ENCODE results near the gene DES. TPM values are rescaled to one million over a fixed set of nuclear protein-coding genes. Genes with fewer than 3 reads are reported as not detected.
A peak's percentile ranks its signal among the peaks of the same experiment; 100 is the strongest.

Gene DES
- total RNA-seq, 4 donors from 2014 or later, result 19.4 to 163 (median 37.8) TPM

- DNase-seq (ENCODE audit: low spot score in 2 of 2), result no peak
- no peak overlapping the region for H3K4me3 ChIP-seq (ENCODE audit: low read depth, poor library complexity, severe bottlenecking)
- intact Hi-C loops (cut with DNase I; ENCODE audit: low total_unique reads), result no loop called here
- WGBS, 2 donors, result 45 to 69% methylated on average over 6 to 10 of the region's 12 CpGs
- TF ChIP-seq POLR2A (IDR thresholded peaks at IDR 0.05), result no peak
- TF ChIP-seq, protein P1, sequence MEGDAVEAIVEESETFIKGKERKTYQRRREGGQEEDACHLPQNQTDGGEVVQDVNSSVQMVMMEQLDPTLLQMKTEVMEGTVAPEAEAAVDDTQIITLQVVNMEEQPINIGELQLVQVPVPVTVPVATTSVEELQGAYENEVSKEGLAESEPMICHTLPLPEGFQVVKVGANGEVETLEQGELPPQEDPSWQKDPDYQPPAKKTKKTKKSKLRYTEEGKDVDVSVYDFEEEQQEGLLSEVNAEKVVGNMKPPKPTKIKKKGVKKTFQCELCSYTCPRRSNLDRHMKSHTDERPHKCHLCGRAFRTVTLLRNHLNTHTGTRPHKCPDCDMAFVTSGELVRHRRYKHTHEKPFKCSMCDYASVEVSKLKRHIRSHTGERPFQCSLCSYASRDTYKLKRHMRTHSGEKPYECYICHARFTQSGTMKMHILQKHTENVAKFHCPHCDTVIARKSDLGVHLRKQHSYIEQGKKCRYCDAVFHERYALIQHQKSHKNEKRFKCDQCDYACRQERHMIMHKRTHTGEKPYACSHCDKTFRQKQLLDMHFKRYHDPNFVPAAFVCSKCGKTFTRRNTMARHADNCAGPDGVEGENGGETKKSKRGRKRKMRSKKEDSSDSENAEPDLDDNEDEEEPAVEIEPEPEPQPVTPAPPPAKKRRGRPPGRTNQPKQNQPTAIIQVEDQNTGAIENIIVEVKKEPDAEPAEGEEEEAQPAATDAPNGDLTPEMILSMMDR (IDR thresholded peaks at IDR 0.05), result no peak
Measured at GRCh38 chr2:219419012-219419324, 791 bp downstream of the DES start.

DNA sequence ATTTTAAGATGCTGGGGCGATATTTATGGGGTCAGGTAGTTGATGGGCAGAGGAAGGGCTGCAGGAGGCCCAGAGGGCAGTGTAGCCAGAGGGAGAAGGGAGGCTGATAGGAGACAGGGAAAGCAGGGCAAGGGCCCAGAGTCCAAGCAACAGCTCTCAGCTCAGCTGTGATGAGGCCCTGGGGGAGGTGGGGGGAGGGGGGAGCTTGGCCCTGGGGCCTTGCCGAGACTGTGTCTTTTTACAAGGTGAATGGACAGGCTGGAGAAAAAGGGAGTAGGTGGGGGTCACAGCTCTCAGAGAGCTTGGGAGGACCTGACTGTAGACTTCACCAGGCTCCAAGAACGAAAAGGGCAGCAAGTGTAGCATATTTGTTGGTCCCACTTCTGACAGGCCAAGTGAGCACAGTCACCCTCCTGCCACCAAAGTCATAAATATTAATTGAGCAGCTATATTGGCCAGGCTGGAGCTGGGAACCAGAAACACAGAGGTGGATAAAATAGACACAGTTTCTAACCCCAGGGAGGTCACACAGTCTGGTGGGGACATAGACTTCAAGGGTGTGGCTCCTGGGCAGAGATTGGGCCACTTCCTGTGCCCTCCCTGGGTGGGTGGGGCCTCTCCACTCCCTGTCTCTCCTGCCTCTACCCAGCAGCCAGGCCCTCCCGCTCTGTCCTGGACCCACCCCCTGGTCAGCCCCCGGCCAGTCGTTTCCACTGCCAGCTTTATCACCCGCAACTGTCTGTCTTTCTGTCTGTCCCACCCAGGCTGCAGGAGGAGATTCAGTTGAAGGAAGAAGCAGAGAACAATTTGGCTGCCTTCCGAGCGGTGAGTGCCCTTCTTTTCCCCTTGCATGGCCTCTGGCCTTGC lies 1.4 kb downstream of the DES start:
- intact Hi-C loops (cut with DNase I; ENCODE audit: low total_unique reads), result no loop called here
- no peak overlapping the region for H3K4me3 ChIP-seq (ENCODE audit: low read depth, poor library complexity, severe bottlenecking)
- no peak for TF ChIP-seq POLR2A (IDR thresholded peaks at IDR 0.05)
- TF ChIP-seq, protein P1 (IDR thresholded peaks at IDR 0.05), result no peak
- 76 to 85% methylated on average over 8 of the region's 9 CpGs for WGBS, 2 donors
- DNase-seq (ENCODE audit: low spot score in 2 of 2), result peak in 1 of 2 donors; percentile 56

DNA sequence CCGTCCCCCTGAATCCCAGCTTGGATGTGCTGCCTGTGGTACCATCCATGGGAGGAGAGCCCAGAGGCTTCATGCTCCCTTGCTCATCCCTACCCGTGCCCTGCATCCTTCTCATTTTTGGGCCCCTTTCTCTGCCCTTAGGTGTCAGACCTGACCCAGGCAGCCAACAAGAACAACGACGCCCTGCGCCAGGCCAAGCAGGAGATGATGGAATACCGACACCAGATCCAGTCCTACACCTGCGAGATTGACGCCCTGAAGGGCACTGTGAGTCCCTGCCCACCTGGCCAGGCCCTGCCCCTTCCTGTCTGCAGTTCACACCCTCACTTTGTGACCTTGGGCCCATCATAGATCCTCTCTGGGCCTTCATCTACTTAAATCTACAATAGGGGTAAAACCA lies 2.5 kb downstream of the DES start:
- H3K4me3 ChIP-seq (ENCODE audit: low read depth, poor library complexity, severe bottlenecking), result no peak overlapping the region
- intact Hi-C loops (cut with DNase I; ENCODE audit: low total_unique reads), result no loop called here
- TF ChIP-seq POLR2A (IDR thresholded peaks at IDR 0.05), result no peak
- TF ChIP-seq, protein P1 (IDR thresholded peaks at IDR 0.05), result no peak
- WGBS, 2 donors, result 90 to 93% methylated on average over 8 of the region's 8 CpGs
- peak in 1 of 2 donors; percentile 76 for DNase-seq (ENCODE audit: low spot score in 2 of 2)

GRCh38 chr2:219421323-219421722 lies 3.1 kb downstream of the DES start:
- TF ChIP-seq, protein P1 (IDR thresholded peaks at IDR 0.05), result no peak
- TF ChIP-seq POLR2A (IDR thresholded peaks at IDR 0.05), result no peak
- H3K4me3 ChIP-seq (ENCODE audit: low read depth, poor library complexity, severe bottlenecking), result no peak overlapping the region
- WGBS, 2 donors, result 91 to 94% methylated on average over 17 of the region's 17 CpGs
- peak in 1 of 2 donors; percentile 66 for DNase-seq (ENCODE audit: low spot score in 2 of 2)
- intact Hi-C loops (cut with DNase I; ENCODE audit: low total_unique reads), result no loop called here

- 88 to 90% methylated on average over 8 of the region's 8 CpGs for WGBS, 2 donors
- no peak overlapping the region for H3K4me3 ChIP-seq (ENCODE audit: low read depth, poor library complexity, severe bottlenecking)
- TF ChIP-seq, protein P1 (IDR thresholded peaks at IDR 0.05), result no peak
- TF ChIP-seq POLR2A (IDR thresholded peaks at IDR 0.05), result no peak
- intact Hi-C loops (cut with DNase I; ENCODE audit: low total_unique reads), result no loop called here
- DNase-seq (ENCODE audit: low spot score in 2 of 2), result no peak
Measured at GRCh38 chr2:219422952-219423534, 4.9 kb downstream of the DES start.
